Measurements from ENCODE around the gene EIF2AK3. TPM values are rescaled to one million over a fixed set of nuclear protein-coding genes. Genes with fewer than 3 reads are reported as not detected.

EIF2AK3 gene
- total and polyA plus RNA-seq, 2 of the 8 experiments (the other 6 are each of a cell fraction or from before 2014, with no cell fraction given) = 5.8 to 22.8 TPM

GRCh38 chr2:88673363-88673762 is 46.1 kb upstream of the EIF2AK3 start (continued):
- TF ChIP-seq RBBP5 (IDR thresholded peaks at IDR 0.05; ENCODE audit: borderline replicate concordance, low read depth, low read length) (no peak), CHD1 (IDR thresholded peaks at IDR 0.05; ENCODE audit: low read depth, low read length) (no peak), BCL11A (IDR thresholded peaks at IDR 0.05; ENCODE audit: low read depth in 2 of 2, low read length in 2 of 2) (no peak), SP4 (IDR thresholded peaks at IDR 0.05; ENCODE audit: low read length) (no peak)

Data from H1 (cell line).